ENCODE results near the gene CPD. TPM values are rescaled to one million over a fixed set of nuclear protein-coding genes. Genes with fewer than 3 reads are reported as not detected.

The CPD gene
- total RNA-seq, 1 donor from 2014 or later: 72.4 TPM

GRCh38 chr17:30376621-30377452 is 1.9 kb upstream of the CPD start:
- Mint-ChIP-seq H3K4me1 (ENCODE audit: unreplicated experiment) (peaks cover 46% of the 10 kb centered on the region), H3K27ac (ENCODE audit: unreplicated experiment) (peak overlapping the region; percentile 69), H3K27me3 (ENCODE audit: unreplicated experiment) (peaks cover 16% of the 10 kb centered on the region), H3K9me3 (ENCODE audit: unreplicated experiment) (no peaks in the 10 kb centered on the region), H3K4me3 (ENCODE audit: unreplicated experiment) (peak overlapping the region; percentile 11), H3K36me3 (ENCODE audit: unreplicated experiment) (no peaks in the 10 kb centered on the region)
- no peak for DNase-seq (ENCODE audit: extremely low spot score, unreplicated experiment)
- TF ChIP-seq CTCF (IDR thresholded peaks at IDR 0.05): no peak

GRCh38 chr17:30377574-30378240 is 1.0 kb upstream of the CPD start:
- no peaks in the 10 kb centered on the region for H3K36me3 Mint-ChIP-seq (ENCODE audit: unreplicated experiment)
- no peak for TF ChIP-seq CTCF (IDR thresholded peaks at IDR 0.05)
- no peak for DNase-seq (ENCODE audit: extremely low spot score, unreplicated experiment)
- no peak overlapping the region for H3K27ac Mint-ChIP-seq (ENCODE audit: unreplicated experiment)
- H3K27me3 Mint-ChIP-seq (ENCODE audit: unreplicated experiment): peaks cover 16% of the 10 kb centered on the region
- no peaks in the 10 kb centered on the region for H3K9me3 Mint-ChIP-seq (ENCODE audit: unreplicated experiment)
- H3K4me1 Mint-ChIP-seq (ENCODE audit: unreplicated experiment): peaks cover 46% of the 10 kb centered on the region
- H3K4me3 Mint-ChIP-seq (ENCODE audit: unreplicated experiment): peak overlapping the region; percentile 88

- H3K27ac Mint-ChIP-seq (ENCODE audit: unreplicated experiment): peak overlapping the region; percentile 93
- TF ChIP-seq CTCF (IDR thresholded peaks at IDR 0.05): no peak
- peaks cover 11% of the 10 kb centered on the region for H3K27me3 Mint-ChIP-seq (ENCODE audit: unreplicated experiment)
- peaks cover 49% of the 10 kb centered on the region for H3K4me1 Mint-ChIP-seq (ENCODE audit: unreplicated experiment)
- H3K36me3 Mint-ChIP-seq (ENCODE audit: unreplicated experiment): no peaks in the 10 kb centered on the region
- DNase-seq (ENCODE audit: extremely low spot score, unreplicated experiment): no peak
- peak overlapping the region; percentile 88 for H3K4me3 Mint-ChIP-seq (ENCODE audit: unreplicated experiment)
- H3K9me3 Mint-ChIP-seq (ENCODE audit: unreplicated experiment): no peaks in the 10 kb centered on the region
Measured at GRCh38 chr17:30378241-30378824, 394 bp upstream of the CPD start.

- Mint-ChIP-seq H3K4me1 (ENCODE audit: unreplicated experiment) (peaks cover 51% of the 10 kb centered on the region), H3K9me3 (ENCODE audit: unreplicated experiment) (no peaks in the 10 kb centered on the region), H3K4me3 (ENCODE audit: unreplicated experiment) (peak overlapping the region; percentile 83), H3K27me3 (ENCODE audit: unreplicated experiment) (peaks cover 6% of the 10 kb centered on the region), H3K27ac (ENCODE audit: unreplicated experiment) (peak overlapping the region; percentile 59), H3K36me3 (ENCODE audit: unreplicated experiment) (no peaks in the 10 kb centered on the region)
- DNase-seq (ENCODE audit: extremely low spot score, unreplicated experiment): no peak
- TF ChIP-seq CTCF (IDR thresholded peaks at IDR 0.05): no peak
Measured at GRCh38 chr17:30379303-30379902, 676 bp downstream of the CPD start.
